Smooth muscle cell of the pulmonary artery (primary cell): ENCODE measurements around the gene POLR2F. TPM values are rescaled to one million over a fixed set of nuclear protein-coding genes. Genes with fewer than 3 reads are reported as not detected.

Experiments
- total RNA-seq: library from RNA; depleted of rRNA; stranded (reverse); fragments of >200 nt; gene quantifications from 2 replicates; pipeline ENCODE4 v1.2.3, GENCODE V29; 2014

POLR2F gene
- total RNA-seq = 39.0 and 39.6 TPM in 2 replicates

GRCh38 chr22:37953437-37954179 lies at the start of gene POLR2F, which contains the start of gene C22orf23:
Gene POLR2F, plus strand, starts transcription at chr22:37953699. Its CDS starts 89 bp downstream, at chr22:37953788.
Gene C22orf23, minus strand, starts transcription at chr22:37953601. Its CDS starts 452 bp downstream, at chr22:37953149.

GRCh38 chr22:37905534-37906363 lies 47.8 kb upstream of the POLR2F start, which contains the start of gene MICALL1:
Gene MICALL1, plus strand, starts transcription at chr22:37906297. Its CDS starts 126 bp downstream, at chr22:37906423.

GRCh38 chr22:37983860-37984791 lies 30.6 kb downstream of the POLR2F start, which contains the start of gene SOX10:
Gene SOX10, minus strand, starts transcription at chr22:37984555. Its CDS starts 771 bp downstream, at chr22:37983784.

Other genes with a start within 250 kb of the POLR2F start
- gene GCAT, start 145.8 kb upstream of the POLR2F start, total RNA-seq = 20.2 and 33.1 TPM in 2 replicates
- 0.07 TPM in 1 of 2 replicates, not detected in the other for gene GALR3, start 130.3 kb upstream of the POLR2F start, total RNA-seq
- gene ANKRD54, start 109.4 kb upstream of the POLR2F start, total RNA-seq = 19.4 and 26.2 TPM in 2 replicates
- gene EIF3L, start 104.3 kb upstream of the POLR2F start, total RNA-seq = 343 and 385 TPM in 2 replicates
- gene MICALL1, start 47.4 kb upstream of the POLR2F start, total RNA-seq = 20.3 and 36.5 TPM in 2 replicates
- gene C22orf23, start 98 bp upstream of the POLR2F start, total RNA-seq = 0.26 TPM in 1 of 2 replicates, not detected in the other
- gene SOX10, start 30.9 kb downstream of the POLR2F start, total RNA-seq = 0.07 TPM in 1 of 2 replicates, not detected in the other
- gene PICK1, start 103.7 kb downstream of the POLR2F start, total RNA-seq = 10.4 and 16.7 TPM in 2 replicates
- gene SLC16A8, start 130.5 kb downstream of the POLR2F start, total RNA-seq = 0.33 and 0.53 TPM in 2 replicates
- gene BAIAP2L2, start 157.0 kb downstream of the POLR2F start, total RNA-seq = 0.39 and 0.69 TPM in 2 replicates
- 18.1 and 19.7 TPM in 2 replicates for gene PLA2G6, start 228.1 kb downstream of the POLR2F start, total RNA-seq
- gene MAFF, start 248.3 kb downstream of the POLR2F start, total RNA-seq = 33.8 and 42.3 TPM in 2 replicates